Stimulated activated effector memory CD8-positive, alpha-beta T cell treated with anti-CD3 and anti-CD28 coated beads, Interleukin-12 subunit alpha, Interleukin-12 subunit beta, amount 100 ng/mL, for 72 hours (primary cell): ENCODE results near the gene MAT2B.
"Not testable (repeated sequence)": the region's sequence is repeated elsewhere in the genome, so short reads cannot be mapped to it uniquely, and the experiment has no call there.

Experiments
- ATAC-seq: fragments of 150-1000 bp; cut with Tn5 transposase; 2 replicates; pipeline ENCODE4 v1.10.0; 2021
- DNase-seq, 2 donors: peaks; one replicate each; pipeline ENCODE4 v3.0.0; 2021 to 2022; ENCODE audit warnings: low spot score in 2 of 2
- H3K27ac Mint-ChIP-seq: one replicate; pipeline ENCODE4 v1.8.0; 2022; ENCODE audit warnings: mild to moderate bottlenecking, mixed read lengths
- H3K36me3 Mint-ChIP-seq: one replicate; pipeline ENCODE4 v1.8.0; 2022; ENCODE audit warnings: mild to moderate bottlenecking, mixed read lengths
- H3K4me1 Mint-ChIP-seq: one replicate; pipeline ENCODE4 v1.8.0; 2022; ENCODE audit warnings: mixed read lengths
- H3K4me3 Mint-ChIP-seq: one replicate; pipeline ENCODE4 v1.8.0; 2022; ENCODE audit warnings: mild to moderate bottlenecking, mixed read lengths
- H3K9me3 Mint-ChIP-seq: one replicate; pipeline ENCODE4 v1.8.0; 2022; ENCODE audit warnings: mixed read lengths

MAT2B gene

GRCh38 chr5:163529698-163530097 lies 24.3 kb downstream of the MAT2B start:
- Mint-ChIP-seq H3K9me3 (no peaks in the 10 kb centered on the region), H3K4me1 (peaks cover 4% of the 10 kb centered on the region), H3K4me3 (no peak overlapping the region), H3K36me3 (no peaks in the 10 kb centered on the region), H3K27ac (no peak overlapping the region)
- no peak for DNase-seq
- no peak for ATAC-seq

- Mint-ChIP-seq H3K36me3 (no peaks in the 10 kb centered on the region), H3K4me3 (no peak overlapping the region), H3K9me3 (no peaks in the 10 kb centered on the region), H3K27ac (no peak overlapping the region), H3K4me1 (no peaks in the 10 kb centered on the region)
- DNase-seq = no peak
- ATAC-seq = no peak
Observed at GRCh38 chr5:163531272-163531671, 25.9 kb downstream of the MAT2B start.

GRCh38 chr5:163532171-163533084 lies 27.0 kb downstream of the MAT2B start:
- H3K36me3 Mint-ChIP-seq = no peaks in the 10 kb centered on the region
- no peak for DNase-seq
- no peak overlapping the region for H3K4me3 Mint-ChIP-seq
- H3K4me1 Mint-ChIP-seq = no peaks in the 10 kb centered on the region
- no peak for ATAC-seq
- no peak overlapping the region for H3K27ac Mint-ChIP-seq
- no peaks in the 10 kb centered on the region for H3K9me3 Mint-ChIP-seq

GRCh38 chr5:163533223-163533622 lies 27.8 kb downstream of the MAT2B start:
- H3K36me3 Mint-ChIP-seq = no peaks in the 10 kb centered on the region
- H3K4me3 Mint-ChIP-seq = no peak overlapping the region
- H3K4me1 Mint-ChIP-seq = no peaks in the 10 kb centered on the region
- ATAC-seq (no peak), DNase-seq (no peak)
- no peak overlapping the region for H3K27ac Mint-ChIP-seq
- H3K9me3 Mint-ChIP-seq = no peaks in the 10 kb centered on the region

- no peak overlapping the region for H3K4me3 Mint-ChIP-seq
- no peak for ATAC-seq
- DNase-seq = no peak
- H3K36me3 Mint-ChIP-seq = no peaks in the 10 kb centered on the region
- H3K9me3 Mint-ChIP-seq = no peaks in the 10 kb centered on the region
- no peak overlapping the region for H3K27ac Mint-ChIP-seq
- no peaks in the 10 kb centered on the region for H3K4me1 Mint-ChIP-seq
Observed at GRCh38 chr5:163534492-163535094, 29.2 kb downstream of the MAT2B start.

GRCh38 chr5:163535290-163535689 lies 29.9 kb downstream of the MAT2B start:
- no peak for DNase-seq
- no peaks in the 10 kb centered on the region for H3K4me1 Mint-ChIP-seq
- no peak for ATAC-seq
- no peaks in the 10 kb centered on the region for H3K36me3 Mint-ChIP-seq
- no peak overlapping the region for H3K4me3 Mint-ChIP-seq
- H3K27ac Mint-ChIP-seq = no peak overlapping the region
- no peaks in the 10 kb centered on the region for H3K9me3 Mint-ChIP-seq

GRCh38 chr5:163536442-163536841 lies 31.0 kb downstream of the MAT2B start:
- not testable (repeated sequence) for H3K9me3 Mint-ChIP-seq, ATAC-seq

GRCh38 chr5:163540696-163541095 lies 35.3 kb downstream of the MAT2B start:
- ATAC-seq (no peak), DNase-seq (no peak)
- no peaks in the 10 kb centered on the region for H3K9me3 Mint-ChIP-seq
- H3K27ac Mint-ChIP-seq = no peak overlapping the region
- H3K4me1 Mint-ChIP-seq = peaks cover 4% of the 10 kb centered on the region
- H3K36me3 Mint-ChIP-seq = no peaks in the 10 kb centered on the region
- H3K4me3 Mint-ChIP-seq = no peak overlapping the region

More at GRCh38 chr5:163536442-163536841, 31.0 kb downstream of the MAT2B start:
- not testable (repeated sequence) for H3K4me3 Mint-ChIP-seq, DNase-seq, H3K4me1 Mint-ChIP-seq, H3K36me3 Mint-ChIP-seq, H3K27ac Mint-ChIP-seq

- Mint-ChIP-seq H3K9me3 (no peaks in the 10 kb centered on the region), H3K4me3 (no peak overlapping the region), H3K4me1 (peaks cover 4% of the 10 kb centered on the region), H3K27ac (no peak overlapping the region), H3K36me3 (no peaks in the 10 kb centered on the region)
- ATAC-seq (no peak), DNase-seq (no peak)
Observed at GRCh38 chr5:163542771-163543170, 37.4 kb downstream of the MAT2B start.

GRCh38 chr5:163544041-163544440 lies 38.6 kb downstream of the MAT2B start:
- Mint-ChIP-seq H3K4me3 (no peak overlapping the region), H3K36me3 (no peaks in the 10 kb centered on the region), H3K27ac (no peak overlapping the region), H3K4me1 (peaks cover 4% of the 10 kb centered on the region), H3K9me3 (no peaks in the 10 kb centered on the region)
- ATAC-seq = no peak
- no peak for DNase-seq

GRCh38 chr5:163544836-163545235 lies 39.4 kb downstream of the MAT2B start:
- H3K9me3 Mint-ChIP-seq = no peaks in the 10 kb centered on the region
- DNase-seq (no peak), ATAC-seq (no peak)
- no peak overlapping the region for H3K27ac Mint-ChIP-seq
- H3K4me3 Mint-ChIP-seq = no peak overlapping the region
- H3K4me1 Mint-ChIP-seq = peaks cover 4% of the 10 kb centered on the region
- no peaks in the 10 kb centered on the region for H3K36me3 Mint-ChIP-seq

GRCh38 chr5:163548649-163549048 lies 43.2 kb downstream of the MAT2B start:
- DNase-seq (no peak), ATAC-seq (no peak)
- Mint-ChIP-seq H3K9me3 (no peaks in the 10 kb centered on the region), H3K36me3 (no peaks in the 10 kb centered on the region), H3K4me3 (no peak overlapping the region), H3K27ac (no peak overlapping the region), H3K4me1 (peaks cover 4% of the 10 kb centered on the region)

GRCh38 chr5:163551156-163551555 lies 45.7 kb downstream of the MAT2B start:
- no peaks in the 10 kb centered on the region for H3K9me3 Mint-ChIP-seq
- no peak overlapping the region for H3K4me3 Mint-ChIP-seq
- DNase-seq (no peak), ATAC-seq (no peak)
- H3K4me1 Mint-ChIP-seq = no peaks in the 10 kb centered on the region
- H3K27ac Mint-ChIP-seq = no peak overlapping the region
- no peaks in the 10 kb centered on the region for H3K36me3 Mint-ChIP-seq

- no peak overlapping the region for H3K27ac Mint-ChIP-seq
- peaks cover 3% of the 10 kb centered on the region for H3K9me3 Mint-ChIP-seq
- H3K36me3 Mint-ChIP-seq = no peaks in the 10 kb centered on the region
- H3K4me1 Mint-ChIP-seq = no peaks in the 10 kb centered on the region
- no peak overlapping the region for H3K4me3 Mint-ChIP-seq
- no peak for DNase-seq
- no peak for ATAC-seq
Observed at GRCh38 chr5:163552536-163552935, 47.1 kb downstream of the MAT2B start.

- peaks cover 29% of the 10 kb centered on the region for H3K4me1 Mint-ChIP-seq
- no peak overlapping the region for H3K4me3 Mint-ChIP-seq
- peaks cover 3% of the 10 kb centered on the region for H3K9me3 Mint-ChIP-seq
- no peaks in the 10 kb centered on the region for H3K36me3 Mint-ChIP-seq
- no peak for ATAC-seq
- DNase-seq = no peak
- no peak overlapping the region for H3K27ac Mint-ChIP-seq
Observed at GRCh38 chr5:163561339-163561738, 55.9 kb downstream of the MAT2B start.

- no peaks in the 10 kb centered on the region for H3K36me3 Mint-ChIP-seq
- H3K4me1 Mint-ChIP-seq = peaks cover 36% of the 10 kb centered on the region
- ATAC-seq (no peak), DNase-seq (no peak)
- H3K27ac Mint-ChIP-seq = no peak overlapping the region
- no peak overlapping the region for H3K4me3 Mint-ChIP-seq
- no peaks in the 10 kb centered on the region for H3K9me3 Mint-ChIP-seq
Observed at GRCh38 chr5:163562071-163562470, 56.7 kb downstream of the MAT2B start.
